WTC11 (cell line): ENCODE results near the gene MLX. TPM values are rescaled to one million over a fixed set of nuclear protein-coding genes. Genes with fewer than 3 reads are reported as not detected.

Experiments
- ARID4B ChIP-seq: sonication (generic); formaldehyde crosslinking; IDR thresholded peaks from 2 replicates; pipeline ENCODE4 v1.8.0; 2023; ENCODE audit warnings: missing genetic modification reagents, mild to moderate bottlenecking, borderline replicate concordance
- CBFB ChIP-seq: sonication (generic); formaldehyde crosslinking; IDR thresholded peaks from 2 replicates; pipeline ENCODE4 v1.8.1; 2022; ENCODE audit warnings: mild to moderate bottlenecking, low read depth, missing genetic modification reagents
- ERG ChIP-seq: fragments of 250-450 bp; sonication (Bioruptor Pico); IDR thresholded peaks from 2 replicates; pipeline ENCODE4 v1.8.0; 2021; ENCODE audit warnings: mild to moderate bottlenecking
- KAT7 ChIP-seq: sonication (generic); formaldehyde crosslinking; IDR thresholded peaks from 2 replicates; pipeline ENCODE4 v1.8.1; 2023; ENCODE audit warnings: missing genetic modification reagents, mild to moderate bottlenecking, borderline replicate concordance
- PRDM15 ChIP-seq: sonication (generic); formaldehyde crosslinking; IDR thresholded peaks from 2 replicates; pipeline ENCODE4 v1.8.0; 2022; ENCODE audit warnings: missing genetic modification reagents
- SP1 ChIP-seq: sonication (generic); formaldehyde crosslinking; conservative IDR thresholded peaks from 2 replicates; pipeline ENCODE4 v1.8.1; 2022; ENCODE audit warnings: missing genetic modification reagents
- TCF7 ChIP-seq: sonication (generic); formaldehyde crosslinking; IDR thresholded peaks from 2 replicates; pipeline ENCODE4 v1.8.0; 2022; ENCODE audit warnings: mild to moderate bottlenecking, low read depth, missing genetic modification reagents, moderate library complexity
- USF1 ChIP-seq: sonication (generic); formaldehyde crosslinking; IDR thresholded peaks from 2 replicates; pipeline ENCODE4 v1.8.0; 2022; ENCODE audit warnings: mild to moderate bottlenecking, missing genetic modification reagents
- ZBTB21 ChIP-seq: sonication (generic); formaldehyde crosslinking; IDR thresholded peaks from 2 replicates; pipeline ENCODE4 v1.8.1; 2023; ENCODE audit warnings: mild to moderate bottlenecking, missing genetic modification reagents, borderline replicate concordance
- ZNF121 ChIP-seq: sonication (generic); formaldehyde crosslinking; IDR thresholded peaks from 2 replicates; pipeline ENCODE4 v1.8.0; 2023; ENCODE audit warnings: missing genetic modification reagents
- ZNF138 ChIP-seq: sonication (generic); formaldehyde crosslinking; conservative IDR thresholded peaks from 2 replicates; pipeline ENCODE4 v1.8.1; 2022; ENCODE audit warnings: mild to moderate bottlenecking, moderate library complexity, missing genetic modification reagents
- ZNF263 ChIP-seq: sonication (generic); formaldehyde crosslinking; IDR thresholded peaks from 2 replicates; pipeline ENCODE4 v1.8.1; 2022; ENCODE audit warnings: low read depth, mild to moderate bottlenecking, moderate library complexity, missing genetic modification reagents
- ZNF416 ChIP-seq: fragments of 250-450 bp; sonication (Bioruptor Pico); IDR thresholded peaks from 2 replicates; pipeline ENCODE4 v1.9.0; 2021; ENCODE audit warnings: mild to moderate bottlenecking, inconsistent platforms
- total RNA-seq: library from RNA; stranded (reverse); gene quantifications from 3 replicates; pipeline ENCODE4 v1.2.3, GENCODE V29; 2021
- TF ChIP-seq, protein P1 (sequence below): sonication (generic); formaldehyde crosslinking; IDR thresholded peaks from 2 replicates; pipeline ENCODE4 v1.8.0; 2023; ENCODE audit warnings: mild to moderate bottlenecking, missing genetic modification reagents
- TF ChIP-seq, protein P2 (sequence below): sonication (generic); formaldehyde crosslinking; IDR thresholded peaks from 2 replicates; pipeline ENCODE4 v1.8.1; 2023; ENCODE audit warnings: mild to moderate bottlenecking, missing genetic modification reagents
- TF ChIP-seq, protein P3 (sequence below): fragments of 200-600 bp; IDR thresholded peaks from 2 replicates; pipeline ENCODE4 v1.8.0; 2022; ENCODE audit warnings: antibody characterized with exemption

Gene MLX
- total RNA-seq, 1 experiment from 2014 or later = 34.9 TPM

GRCh38 chr17:42536372-42537155 is 30.3 kb upstream of the MLX start (continued):
- TF ChIP-seq ARID4B = peak; percentile 65; the same call in 1 of the 2 replicates
- TF ChIP-seq ZNF138 (CRISPR knock-in tag) = no peak
- no peak; the same call in 1 of the 2 replicates for TF ChIP-seq TCF7
- TF ChIP-seq, protein P1, sequence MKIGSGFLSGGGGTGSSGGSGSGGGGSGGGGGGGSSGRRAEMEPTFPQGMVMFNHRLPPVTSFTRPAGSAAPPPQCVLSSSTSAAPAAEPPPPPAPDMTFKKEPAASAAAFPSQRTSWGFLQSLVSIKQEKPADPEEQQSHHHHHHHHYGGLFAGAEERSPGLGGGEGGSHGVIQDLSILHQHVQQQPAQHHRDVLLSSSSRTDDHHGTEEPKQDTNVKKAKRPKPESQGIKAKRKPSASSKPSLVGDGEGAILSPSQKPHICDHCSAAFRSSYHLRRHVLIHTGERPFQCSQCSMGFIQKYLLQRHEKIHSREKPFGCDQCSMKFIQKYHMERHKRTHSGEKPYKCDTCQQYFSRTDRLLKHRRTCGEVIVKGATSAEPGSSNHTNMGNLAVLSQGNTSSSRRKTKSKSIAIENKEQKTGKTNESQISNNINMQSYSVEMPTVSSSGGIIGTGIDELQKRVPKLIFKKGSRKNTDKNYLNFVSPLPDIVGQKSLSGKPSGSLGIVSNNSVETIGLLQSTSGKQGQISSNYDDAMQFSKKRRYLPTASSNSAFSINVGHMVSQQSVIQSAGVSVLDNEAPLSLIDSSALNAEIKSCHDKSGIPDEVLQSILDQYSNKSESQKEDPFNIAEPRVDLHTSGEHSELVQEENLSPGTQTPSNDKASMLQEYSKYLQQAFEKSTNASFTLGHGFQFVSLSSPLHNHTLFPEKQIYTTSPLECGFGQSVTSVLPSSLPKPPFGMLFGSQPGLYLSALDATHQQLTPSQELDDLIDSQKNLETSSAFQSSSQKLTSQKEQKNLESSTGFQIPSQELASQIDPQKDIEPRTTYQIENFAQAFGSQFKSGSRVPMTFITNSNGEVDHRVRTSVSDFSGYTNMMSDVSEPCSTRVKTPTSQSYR = peak; percentile 11; the same call in 1 of the 2 replicates
- TF ChIP-seq KAT7 (CRISPR knock-in tag) = peak; percentile 22; the same call in 1 of the 2 replicates
- TF ChIP-seq SP1 = peak; percentile 57; the same call in 1 of the 2 replicates
- no peak for TF ChIP-seq CBFB (CRISPR knock-in tag)
- no peak for TF ChIP-seq ZBTB21
- TF ChIP-seq, protein P2, sequence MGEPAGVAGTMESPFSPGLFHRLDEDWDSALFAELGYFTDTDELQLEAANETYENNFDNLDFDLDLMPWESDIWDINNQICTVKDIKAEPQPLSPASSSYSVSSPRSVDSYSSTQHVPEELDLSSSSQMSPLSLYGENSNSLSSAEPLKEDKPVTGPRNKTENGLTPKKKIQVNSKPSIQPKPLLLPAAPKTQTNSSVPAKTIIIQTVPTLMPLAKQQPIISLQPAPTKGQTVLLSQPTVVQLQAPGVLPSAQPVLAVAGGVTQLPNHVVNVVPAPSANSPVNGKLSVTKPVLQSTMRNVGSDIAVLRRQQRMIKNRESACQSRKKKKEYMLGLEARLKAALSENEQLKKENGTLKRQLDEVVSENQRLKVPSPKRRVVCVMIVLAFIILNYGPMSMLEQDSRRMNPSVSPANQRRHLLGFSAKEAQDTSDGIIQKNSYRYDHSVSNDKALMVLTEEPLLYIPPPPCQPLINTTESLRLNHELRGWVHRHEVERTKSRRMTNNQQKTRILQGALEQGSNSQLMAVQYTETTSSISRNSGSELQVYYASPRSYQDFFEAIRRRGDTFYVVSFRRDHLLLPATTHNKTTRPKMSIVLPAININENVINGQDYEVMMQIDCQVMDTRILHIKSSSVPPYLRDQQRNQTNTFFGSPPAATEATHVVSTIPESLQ = no peak
- TF ChIP-seq ERG = no peak
- TF ChIP-seq ZNF416 (CRISPR knock-in tag) = no peak
- TF ChIP-seq, protein P3, sequence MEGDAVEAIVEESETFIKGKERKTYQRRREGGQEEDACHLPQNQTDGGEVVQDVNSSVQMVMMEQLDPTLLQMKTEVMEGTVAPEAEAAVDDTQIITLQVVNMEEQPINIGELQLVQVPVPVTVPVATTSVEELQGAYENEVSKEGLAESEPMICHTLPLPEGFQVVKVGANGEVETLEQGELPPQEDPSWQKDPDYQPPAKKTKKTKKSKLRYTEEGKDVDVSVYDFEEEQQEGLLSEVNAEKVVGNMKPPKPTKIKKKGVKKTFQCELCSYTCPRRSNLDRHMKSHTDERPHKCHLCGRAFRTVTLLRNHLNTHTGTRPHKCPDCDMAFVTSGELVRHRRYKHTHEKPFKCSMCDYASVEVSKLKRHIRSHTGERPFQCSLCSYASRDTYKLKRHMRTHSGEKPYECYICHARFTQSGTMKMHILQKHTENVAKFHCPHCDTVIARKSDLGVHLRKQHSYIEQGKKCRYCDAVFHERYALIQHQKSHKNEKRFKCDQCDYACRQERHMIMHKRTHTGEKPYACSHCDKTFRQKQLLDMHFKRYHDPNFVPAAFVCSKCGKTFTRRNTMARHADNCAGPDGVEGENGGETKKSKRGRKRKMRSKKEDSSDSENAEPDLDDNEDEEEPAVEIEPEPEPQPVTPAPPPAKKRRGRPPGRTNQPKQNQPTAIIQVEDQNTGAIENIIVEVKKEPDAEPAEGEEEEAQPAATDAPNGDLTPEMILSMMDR = no peak
- TF ChIP-seq PRDM15 (CRISPR knock-in tag) = no peak
- TF ChIP-seq USF1 (CRISPR knock-in tag) = no peak
- no peak for TF ChIP-seq ZNF121 (CRISPR knock-in tag)
- no peak for TF ChIP-seq ZNF263 (CRISPR knock-in tag)
